OCI-LY3 (cell line): Measurements from ENCODE around the gene BRINP2.

Experiments
- CTCF ChIP-seq: fragments of 200-600, 300-600 bp; sonication (generic); IDR thresholded peaks from 2 replicates; pipeline ENCODE4 v1.5.1; 2014; ENCODE audit warnings: antibody characterized with exemption, low read length, low read depth
- EZH2phosphoT487 ChIP-seq: fragments of 200-600 bp; shearing (Covaris generic); IDR thresholded peaks from 2 replicates; pipeline ENCODE4 v1.6.1; 2018; ENCODE audit warnings: antibody characterized with exemption, mixed run types, low read depth

GRCh38 chr1:177257576-177257975, 86.8 kb downstream of the BRINP2 start:
- TF ChIP-seq CTCF, result no peak
- no peak for TF ChIP-seq EZH2phosphoT487
